GM12878 (cell line): ENCODE data around the gene SLC23A1. TPM values are rescaled to one million over a fixed set of nuclear protein-coding genes. Genes with fewer than 3 reads are reported as not detected.

ENCODE experiments used
- ATAC-seq: fragments of 200-7000 bp; cut with Tn5 transposase; 3 replicates; pipeline ENCODE4 v1.9.1; 2020; ENCODE audit warnings: mild to moderate bottlenecking, moderate library complexity
- BruUV-seq: library from RNA; stranded (reverse); fragments of 400-500 nt; replicated peaks from 2 replicates; lab custom pipeline; 2021; lab: Mats Ljungman, UMichigan
- CTCF ChIA-PET: fragments of 300-600 bp; sonication (Branson Sonifier 250); formaldehyde crosslinking; extraction: SDS; loops from one replicate; lab custom pipeline; 2021; ENCODE audit warnings: inconsistent platforms; lab: Yijun Ruan, JAX
- POLR2A ChIA-PET: fragments of 350-600 bp; formaldehyde crosslinking; extraction: SDS; loops from one replicate; lab custom pipeline; 2021; ENCODE audit warnings: inconsistent platforms; lab: Charles Lee
- RAD21 ChIA-PET: fragments of 300-600 bp; sonication (Branson Sonifier 250); formaldehyde crosslinking; loops from one replicate; lab custom pipeline; 2023; ENCODE audit warnings: antibody characterized with exemption; ENCODE audit not compliant: unreplicated experiment; lab: Charles Lee
- SMC1A ChIA-PET: fragments of 300-600 bp; sonication (Branson Sonifier 250); formaldehyde crosslinking; loops from one replicate; lab custom pipeline; 2023; ENCODE audit not compliant: unreplicated experiment, uncharacterized antibody; lab: Charles Lee
- DNase-seq: peaks from one replicate; pipeline ENCODE4 v3.0.0-alpha.2; 2011; ENCODE audit warnings: low read depth, low spot score
- FAIRE-seq: peaks from 3 replicates; lab custom pipeline; 2011; peaks lifted over from hg19 to GRCh38; lab: Jason Lieb, UNC
- H2AFZ ChIP-seq: 2 replicates; pipeline ENCODE4 v1.6.0; 2011; ENCODE audit warnings: low read depth, low read length, control low read depth; ENCODE audit not compliant: control insufficient read depth
- H3K27ac ChIP-seq: 2 replicates; pipeline ENCODE4 v1.5.1; 2011; ENCODE audit warnings: control low read depth; ENCODE audit not compliant: control insufficient read depth, insufficient read depth
- H3K27me3 ChIP-seq, 2 experiments: replicated peaks in 1 of 2; 2 replicates each; pipeline versions ENCODE4 v1.6.0 to v1.6.1; 2011; ENCODE audit warnings: low read length in 1 of 2; ENCODE audit not compliant: control insufficient read depth in 2 of 2, insufficient read depth in 2 of 2
- H3K36me3 ChIP-seq, 2 experiments: 2 replicates each; pipeline ENCODE4 v1.5.1; 2011; ENCODE audit warnings: low read length in 1 of 2; ENCODE audit not compliant: control insufficient read depth in 2 of 2, insufficient read depth in 2 of 2
- H3K4me1 ChIP-seq: 2 replicates; pipeline ENCODE4 v1.6.1; 2011; ENCODE audit warnings: mild to moderate bottlenecking, low read length, moderate library complexity, mixed read lengths; ENCODE audit not compliant: control insufficient read depth, insufficient read depth
- H3K4me2 ChIP-seq: 2 replicates; pipeline ENCODE4 v1.6.0; 2011; ENCODE audit warnings: control low read depth; ENCODE audit not compliant: control insufficient read depth, insufficient read depth
- H3K4me3 ChIP-seq: fragments of 200-600 bp; sonication (generic); 2 replicates; pipeline ENCODE4 v1.5.1; 2016
- H3K79me2 ChIP-seq: 2 replicates; pipeline ENCODE4 v1.6.0; 2011; ENCODE audit warnings: low read length; ENCODE audit not compliant: control insufficient read depth, insufficient read depth
- H3K9ac ChIP-seq: 2 replicates; pipeline ENCODE4 v1.8.0; 2011; ENCODE audit warnings: low read length, control low read depth, mixed read lengths; ENCODE audit not compliant: control insufficient read depth, insufficient read depth
- H3K9me3 ChIP-seq: replicated peaks from 3 replicates; pipeline ENCODE4 v1.5.1; 2011; ENCODE audit warnings: mild to moderate bottlenecking, low read length; ENCODE audit not compliant: control insufficient read depth, insufficient read depth
- H4K20me1 ChIP-seq: 2 replicates; pipeline ENCODE4 v1.6.0; 2011; ENCODE audit not compliant: control insufficient read depth, insufficient read depth
- HDAC6 ChIP-seq: fragments of 200-600 bp; sonication (generic); IDR thresholded peaks from one replicate; pipeline ENCODE4 v1.8.0; 2017; ENCODE audit warnings: antibody characterized with exemption; ENCODE audit not compliant: unreplicated experiment
- IKZF1 ChIP-seq: fragments of 450-650 bp; conservative IDR thresholded peaks from 2 replicates; pipeline ENCODE4 v1.6.1; 2017; ENCODE audit warnings: antibody characterized with exemption, mild to moderate bottlenecking
- MEF2B ChIP-seq: fragments of 450-650 bp; IDR thresholded peaks from 2 replicates; pipeline ENCODE4 v1.6.1; 2018; ENCODE audit warnings: mild to moderate bottlenecking, moderate library complexity; ENCODE audit not compliant: partially characterized antibody, poor library complexity, severe bottlenecking
- MLLT1 ChIP-seq: fragments of 450-650 bp; IDR thresholded peaks from 2 replicates; pipeline ENCODE4 v1.6.1; 2016; ENCODE audit warnings: mild to moderate bottlenecking
- NFXL1 ChIP-seq: fragments of 450-650 bp; IDR thresholded peaks from 2 replicates; pipeline ENCODE4 v1.6.1; 2017; ENCODE audit warnings: antibody characterized with exemption, mild to moderate bottlenecking, borderline replicate concordance
- SREBF1 ChIP-seq: IDR thresholded peaks from 2 replicates; pipeline ENCODE4 v1.6.1; 2012; ENCODE audit warnings: mild to moderate bottlenecking, low read length
- TBL1XR1 ChIP-seq: IDR thresholded peaks from 2 replicates; pipeline ENCODE4 v1.6.1; 2012; ENCODE audit warnings: low read depth, low read length, improper control_type of control experiment
- ZNF687 ChIP-seq: fragments of 450-650 bp; IDR thresholded peaks from 2 replicates; pipeline ENCODE4 v1.6.1; 2017; ENCODE audit warnings: mild to moderate bottlenecking, moderate library complexity
- WGBS: methylation state at CpG from one replicate; pipeline ENCODE4 v1.1.6; 2016; ENCODE audit warnings: low lambda C conversion rate; ENCODE audit not compliant: insufficient replicate concordance, insufficient coverage; ENCODE audit errors: missing lambda C conversion rate; 5-methylcytosine and 5-hydroxymethylcytosine counted together
- in situ Hi-C: fragments of 300-500 bp; cut with MboI; formaldehyde crosslinking; loops from 9 replicates; pipeline ENCODE4 v1.14.3; 2018; ENCODE audit warnings: mixed read lengths
- intact Hi-C: fragments of 100-400 bp; cut with micrococcal nuclease; formaldehyde crosslinking; loops from one replicate; pipeline ENCODE4 v1.14.2; 2022; ENCODE audit not compliant: unreplicated experiment
- polyA plus RNA-seq, 11 experiments: library from polyadenylated mRNA; depleted of rRNA in 4 of 11; unstranded in 6 of 11; stranded (reverse) in 5 of 11; fragments of >200 nt; fragmentation: Nextera tagmentation in 4 of 11; fragmentation: Illumina TruSeq in 1 of 11; extraction: Ambion mirVana in 4 of 11; extraction: Trizol in 1 of 11; gene quantifications; 1 replicate in 1 of 11; 2 replicates in 10 of 11; pipeline versions ENCODE4 v1.2.1 to v1.2.3, GENCODE V29; 2011 to 2016; ENCODE audit warnings: inconsistent platforms in 2 of 11, missing spikeins in 2 of 11, low read depth in 1 of 11
- total RNA-seq, 4 experiments: library from RNA; depleted of rRNA in 3 of 4; stranded (reverse); fragments of >200 nt in 3 of 4; fragmentation: Illumina TruSeq in 1 of 4; extraction: Trizol in 1 of 4; gene quantifications; 2 replicates each; pipeline versions ENCODE4 v1.2.1 to v1.2.3, GENCODE V29; 2013 to 2021
- TF ChIP-seq, protein P1 (sequence below): IDR thresholded peaks from 2 replicates; pipeline ENCODE4 v1.6.1; 2012; ENCODE audit warnings: mild to moderate bottlenecking, low read depth, low read length
- TF ChIP-seq, protein P2 (sequence below): fragments of 450-650 bp; IDR thresholded peaks from 2 replicates; pipeline ENCODE4 v1.6.1; 2014; ENCODE audit warnings: mild to moderate bottlenecking

Gene SLC23A1
- total and polyA plus RNA-seq, 10 of the 15 experiments (the other 5 are each of a cell fraction or from before 2014, with no cell fraction given), result 0.35 to 4.7 (median 1.6) TPM

- RAD21 ChIA-PET, result interaction anchor here (0.7 to 3.1 kb wide), 11 partner anchors 12 to 152 kb away, joined by 3 to 17 read pairs (median 7); partner anchors contain the start of genes DNAJC18, MZB1 and PAIP2
- intact Hi-C loops, result no loop called here
- peak; percentile 4; the same call in 1 of the 2 replicates for TF ChIP-seq TBL1XR1
- TF ChIP-seq MEF2B, result no peak
- 0 out of 2 replicates have a peak, but pooled peaks have one; percentile 38 for TF ChIP-seq IKZF1
- TF ChIP-seq HDAC6, result no peak
- TF ChIP-seq, protein P1, sequence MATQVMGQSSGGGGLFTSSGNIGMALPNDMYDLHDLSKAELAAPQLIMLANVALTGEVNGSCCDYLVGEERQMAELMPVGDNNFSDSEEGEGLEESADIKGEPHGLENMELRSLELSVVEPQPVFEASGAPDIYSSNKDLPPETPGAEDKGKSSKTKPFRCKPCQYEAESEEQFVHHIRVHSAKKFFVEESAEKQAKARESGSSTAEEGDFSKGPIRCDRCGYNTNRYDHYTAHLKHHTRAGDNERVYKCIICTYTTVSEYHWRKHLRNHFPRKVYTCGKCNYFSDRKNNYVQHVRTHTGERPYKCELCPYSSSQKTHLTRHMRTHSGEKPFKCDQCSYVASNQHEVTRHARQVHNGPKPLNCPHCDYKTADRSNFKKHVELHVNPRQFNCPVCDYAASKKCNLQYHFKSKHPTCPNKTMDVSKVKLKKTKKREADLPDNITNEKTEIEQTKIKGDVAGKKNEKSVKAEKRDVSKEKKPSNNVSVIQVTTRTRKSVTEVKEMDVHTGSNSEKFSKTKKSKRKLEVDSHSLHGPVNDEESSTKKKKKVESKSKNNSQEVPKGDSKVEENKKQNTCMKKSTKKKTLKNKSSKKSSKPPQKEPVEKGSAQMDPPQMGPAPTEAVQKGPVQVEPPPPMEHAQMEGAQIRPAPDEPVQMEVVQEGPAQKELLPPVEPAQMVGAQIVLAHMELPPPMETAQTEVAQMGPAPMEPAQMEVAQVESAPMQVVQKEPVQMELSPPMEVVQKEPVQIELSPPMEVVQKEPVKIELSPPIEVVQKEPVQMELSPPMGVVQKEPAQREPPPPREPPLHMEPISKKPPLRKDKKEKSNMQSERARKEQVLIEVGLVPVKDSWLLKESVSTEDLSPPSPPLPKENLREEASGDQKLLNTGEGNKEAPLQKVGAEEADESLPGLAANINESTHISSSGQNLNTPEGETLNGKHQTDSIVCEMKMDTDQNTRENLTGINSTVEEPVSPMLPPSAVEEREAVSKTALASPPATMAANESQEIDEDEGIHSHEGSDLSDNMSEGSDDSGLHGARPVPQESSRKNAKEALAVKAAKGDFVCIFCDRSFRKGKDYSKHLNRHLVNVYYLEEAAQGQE, result no peak
- no peak for TF ChIP-seq NFXL1
- TF ChIP-seq SREBF1, result no peak
- TF ChIP-seq ZNF687, result peak; percentile 17; the same call in 1 of the 2 replicates
- TF ChIP-seq, protein P2, sequence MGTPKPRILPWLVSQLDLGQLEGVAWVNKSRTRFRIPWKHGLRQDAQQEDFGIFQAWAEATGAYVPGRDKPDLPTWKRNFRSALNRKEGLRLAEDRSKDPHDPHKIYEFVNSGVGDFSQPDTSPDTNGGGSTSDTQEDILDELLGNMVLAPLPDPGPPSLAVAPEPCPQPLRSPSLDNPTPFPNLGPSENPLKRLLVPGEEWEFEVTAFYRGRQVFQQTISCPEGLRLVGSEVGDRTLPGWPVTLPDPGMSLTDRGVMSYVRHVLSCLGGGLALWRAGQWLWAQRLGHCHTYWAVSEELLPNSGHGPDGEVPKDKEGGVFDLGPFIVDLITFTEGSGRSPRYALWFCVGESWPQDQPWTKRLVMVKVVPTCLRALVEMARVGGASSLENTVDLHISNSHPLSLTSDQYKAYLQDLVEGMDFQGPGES, result no peak
- TF ChIP-seq MLLT1, result no peak
Observed at GRCh38 chr5:139403418-139403786, 20.3 kb upstream of the SLC23A1 start.

More at GRCh38 chr5:139403418-139403786, 20.3 kb upstream of the SLC23A1 start:
- Histone ChIP-seq H3K27me3 (no peaks in the 10 kb centered on the region), H2AFZ (peak overlapping the region; percentile 70), H3K4me3 (peak overlapping the region; percentile 74), H3K4me1 (peaks cover 33% of the 10 kb centered on the region), H3K27ac (peak overlapping the region; percentile 83), H3K4me2 (peak overlapping the region; percentile 98), H3K36me3 (no peaks in the 10 kb centered on the region; a peak in 1 of 4 replicates), H3K9ac (peak overlapping the region; percentile 67), H4K20me1 (no peaks in the 10 kb centered on the region), H3K9me3 (no peaks in the 10 kb centered on the region; the same call in 2 of the 3 replicates), H3K79me2 (peaks cover 3% of the 10 kb centered on the region; the same call in 1 of the 2 replicates)
- in situ Hi-C loops, result no loop called here
- 5% methylated on average over 7 of the region's 7 CpGs for WGBS
- DNase-seq, result no peak
- FAIRE-seq, result no peak
- CTCF ChIA-PET, result interaction anchor here (0.7 to 3.5 kb wide), 17 partner anchors 8 to 248 kb away, joined by 3 to 26 read pairs (median 4); partner anchors contain the start of genes DNAJC18, MATR3 and MZB1
- TSS peak; percentile 88 for BruUV-seq
- POLR2A ChIA-PET, result interaction anchor here (0.5 to 7.0 kb wide), 12 partner anchors 10 to 247 kb away, joined by 3 to 74 read pairs (median 3); partner anchors contain the start of genes DNAJC18, MZB1 and PAIP2
- ATAC-seq, result no peak
- SMC1A ChIA-PET, result interaction anchor here (1.0 to 5.0 kb wide), 9 partner anchors 11 to 131 kb away, joined by 3 to 19 read pairs (median 6); partner anchors contain the start of genes MZB1 and PAIP2
